Suprapubic skin (tissue), 4 donors: ENCODE results near the gene EOMES.

Source experiments
- CTCF ChIP-seq, 2 donors: fragments of 200-600 bp in 1 of 2; fragments of 450-650 bp in 1 of 2; sonication (generic) in 1 of 2; IDR thresholded peaks; one replicate each; pipeline ENCODE4 v1.5.1; 2016 to 2019; ENCODE audit warnings: antibody characterized with exemption in 2 of 2, mild to moderate bottlenecking in 1 of 2, moderate library complexity in 1 of 2
- POLR2A ChIP-seq, 2 donors: fragments of 450-650 bp; IDR thresholded peaks; one replicate each; pipeline ENCODE4 v1.6.1; 2017; ENCODE audit warnings: antibody characterized with exemption in 2 of 2, mild to moderate bottlenecking in 2 of 2, moderate library complexity in 2 of 2
- POLR2AphosphoS5 ChIP-seq, 3 donors: sonication (generic); formaldehyde crosslinking; IDR thresholded peaks; one replicate each; pipeline ENCODE4 v1.6.1; 2017; ENCODE audit warnings: antibody characterized with exemption in 3 of 3

DNA sequence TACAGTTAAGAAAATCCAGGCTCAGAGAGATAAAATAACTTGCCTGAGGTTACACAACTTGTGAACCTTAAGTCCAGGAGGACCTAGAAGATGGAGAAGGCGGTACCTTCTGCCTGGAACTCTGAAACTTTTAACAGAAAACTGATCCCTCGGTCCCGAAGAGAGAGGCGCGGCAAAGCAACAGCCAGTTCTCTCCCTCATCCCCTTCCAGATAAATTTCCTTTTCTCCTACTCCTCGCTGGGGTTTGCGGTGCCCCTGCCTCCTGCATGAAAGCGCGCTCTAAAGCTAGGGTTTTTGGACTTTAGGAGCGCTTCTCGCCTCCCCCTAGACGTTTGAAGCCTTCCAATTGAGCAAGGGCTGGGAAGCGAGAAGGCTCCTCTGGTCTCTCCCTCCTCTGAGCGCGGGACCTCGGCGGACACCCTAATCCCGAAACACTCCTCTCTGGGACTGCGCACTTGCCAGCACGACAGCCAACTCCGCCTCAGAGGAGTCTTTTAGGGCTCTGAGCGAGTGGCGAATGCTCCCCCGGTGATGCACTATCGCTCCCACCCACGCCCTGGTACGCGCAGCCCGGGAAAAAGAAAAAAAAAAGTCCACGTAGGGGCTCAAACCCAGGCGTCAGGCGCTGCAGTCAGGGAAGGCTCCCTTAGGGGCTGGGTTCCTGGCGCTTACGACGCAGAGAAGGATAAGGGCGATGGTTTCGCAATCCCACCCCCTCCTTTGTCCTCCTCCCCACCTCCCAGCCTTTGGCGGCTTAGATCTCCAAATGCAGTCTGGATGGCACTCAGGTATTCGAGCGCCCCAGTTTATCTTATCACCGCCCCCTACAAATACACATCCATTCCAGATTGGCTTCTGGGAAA, 7.9 kb upstream of the EOMES start:
- TF ChIP-seq CTCF (IDR thresholded peaks at IDR 0.05) = no peak
- TF ChIP-seq POLR2A (IDR thresholded peaks at IDR 0.05) = no peak
- no peak for TF ChIP-seq POLR2AphosphoS5 (IDR thresholded peaks at IDR 0.05)
